ENCODE measurements around the gene CDH13. TPM values are rescaled to one million over a fixed set of nuclear protein-coding genes. Genes with fewer than 3 reads are reported as not detected.

The CDH13 gene
- total and polyA plus RNA-seq, 9 of the 15 experiments (the other 6 are each of a cell fraction or from before 2014, with no cell fraction given), result 0.03 TPM; not detected in 8

- TF ChIP-seq BCLAF1 (IDR thresholded peaks at IDR 0.05; ENCODE audit: borderline replicate concordance in 1 of 2, control insufficient read depth in 1 of 2, low read depth in 2 of 2, low read length in 1 of 2) (0 out of 4 replicates have a peak, but pooled peaks of 1 of the 2 experiments have one; percentile 40), PML (IDR thresholded peaks at IDR 0.05; ENCODE audit: low read length) (no peak; the same call in 1 of the 2 replicates), POLR2H (tag; IDR thresholded peaks at IDR 0.05; ENCODE audit: low read depth) (no peak), CHD7 (IDR thresholded peaks at IDR 0.05; ENCODE audit: low read depth, low read length) (no peak), JUND (IDR thresholded peaks at IDR 0.05; ENCODE audit: borderline replicate concordance, low read depth, low read length) (0 out of 2 replicates have a peak, but pooled peaks have one; percentile 5), JUND (tag; IDR thresholded peaks at IDR 0.05; ENCODE audit: borderline replicate concordance, low read depth, low read length) (no peak; the same call in 2 of the 3 replicates), ZNF121 (CRISPR knock-in tag; conservative IDR thresholded peaks at IDR 0.05) (no peak), RNF2 (IDR thresholded peaks at IDR 0.05) (no peak), GATAD2B (IDR thresholded peaks at IDR 0.05; ENCODE audit: borderline replicate concordance) (no peak; the same call in 1 of the 2 replicates), FOXA3 (CRISPR knock-in tag; conservative IDR thresholded peaks at IDR 0.05 in 1 of 2, IDR thresholded peaks at IDR 0.05 in 1 of 2) (no peak), CBFA2T2 (conservative IDR thresholded peaks at IDR 0.05) (no peak), MTA2 (IDR thresholded peaks at IDR 0.05; ENCODE audit: low read depth) (no peak)
These were observed 1181.2 kb downstream of the CDH13 start, which contains the start of gene HSBP1 (continued) for GRCh38 chr16:83807710-83808572.

All from K562 (cell line).